GM18511 (cell line): Measurements from ENCODE around the gene LHX4.

Experiments used
- ATAC-seq: cut with Tn5 transposase; IDR thresholded peaks from one replicate; pipeline ENCODE4 v1.9.1; 2021; ENCODE audit warnings: mild to moderate bottlenecking, moderate library complexity; ENCODE audit not compliant: unreplicated experiment

Gene LHX4

GRCh38 chr1:180256341-180257027 lies 26.4 kb downstream of the LHX4 start:
- no peak for ATAC-seq

DNA sequence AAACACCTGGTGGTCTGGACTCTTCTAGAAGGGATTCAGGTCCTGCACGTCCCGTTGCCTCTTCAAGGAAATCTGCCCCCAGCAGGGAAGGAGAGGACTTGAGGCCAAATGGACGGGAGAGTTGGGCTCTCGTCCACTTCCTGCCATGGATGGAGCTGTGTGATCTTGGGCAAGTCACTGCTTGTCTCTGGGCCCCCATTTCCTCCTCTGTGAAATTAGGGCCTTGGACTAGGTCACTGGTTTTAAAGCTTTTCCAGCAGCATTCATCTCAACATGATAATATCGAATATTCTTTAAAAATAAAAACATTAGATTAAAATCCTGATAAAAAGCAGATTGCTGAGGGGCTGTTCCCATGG lies 26.9 kb downstream of the LHX4 start:
- ATAC-seq: no peak

DNA sequence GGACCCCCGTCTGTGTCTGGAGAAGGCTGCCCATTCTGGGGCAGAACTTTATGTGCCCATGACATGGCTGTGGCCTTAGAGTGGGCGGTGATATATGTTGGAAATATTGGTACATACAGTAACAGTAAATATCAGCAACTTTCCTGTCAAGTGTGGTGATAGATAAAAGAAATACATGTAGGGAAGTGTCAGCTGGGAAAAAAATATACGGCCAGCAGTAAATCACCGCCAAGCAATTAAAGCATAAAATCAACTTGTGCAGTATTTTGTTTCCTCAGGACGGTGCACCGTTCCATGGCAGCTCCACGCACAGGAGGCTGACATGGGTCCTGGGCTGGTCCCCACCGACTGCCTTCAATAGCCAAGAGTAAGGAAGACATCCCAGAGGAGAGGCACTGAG lies 27.4 kb downstream of the LHX4 start:
- ATAC-seq: no peak

GRCh38 chr1:180258290-180258689 lies 28.2 kb downstream of the LHX4 start:
- no peak for ATAC-seq

DNA sequence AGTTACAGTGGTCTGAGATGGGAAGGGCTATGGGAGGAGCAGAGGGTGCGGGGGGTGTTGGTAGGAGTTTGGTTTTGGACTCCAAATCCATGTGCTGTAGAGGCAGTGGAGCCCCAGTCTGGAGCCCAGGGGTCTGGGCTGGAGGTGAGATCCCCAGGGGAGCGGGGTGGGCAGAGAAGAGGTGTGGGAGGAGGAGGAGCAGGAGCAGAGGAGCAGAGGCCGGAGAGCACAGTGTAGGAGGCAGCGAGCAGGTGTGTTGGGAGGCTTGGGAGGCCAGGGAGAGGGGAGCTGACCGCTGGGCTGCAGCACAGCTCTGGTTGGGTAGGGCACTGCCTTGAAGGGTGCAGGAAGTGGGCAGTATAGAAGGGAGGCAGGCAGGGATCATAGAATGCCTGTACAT lies 28.9 kb downstream of the LHX4 start:
- ATAC-seq: no peak

- ATAC-seq: no peak
Measured at GRCh38 chr1:180259431-180260338, 29.6 kb downstream of the LHX4 start.

GRCh38 chr1:180260541-180260940 lies 30.5 kb downstream of the LHX4 start:
- ATAC-seq: no peak

DNA sequence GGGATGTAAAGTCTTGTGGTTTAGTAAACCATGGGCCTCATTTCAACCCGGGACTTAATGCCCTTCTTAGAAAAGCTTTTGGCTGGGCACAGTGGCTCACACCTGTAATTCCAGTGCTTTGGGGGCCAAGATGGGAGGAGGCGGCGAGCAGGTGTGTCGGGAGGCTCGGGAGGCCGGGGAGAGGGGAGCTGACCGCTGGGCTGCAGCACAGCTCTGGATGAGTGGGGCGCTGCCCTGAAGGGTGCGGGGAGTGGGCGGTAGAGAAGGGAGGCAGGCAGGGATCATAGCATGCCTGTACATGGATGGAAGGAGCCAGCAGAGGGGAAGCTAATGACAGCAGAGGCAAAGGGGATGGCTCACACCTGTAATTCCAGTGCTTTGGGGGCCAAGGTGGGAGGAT lies 31.0 kb downstream of the LHX4 start:
- no peak for ATAC-seq

- ATAC-seq: no peak
Measured at GRCh38 chr1:180261524-180262155, 31.6 kb downstream of the LHX4 start.

GRCh38 chr1:180262628-180263488 lies 32.8 kb downstream of the LHX4 start:
- no peak for ATAC-seq

DNA sequence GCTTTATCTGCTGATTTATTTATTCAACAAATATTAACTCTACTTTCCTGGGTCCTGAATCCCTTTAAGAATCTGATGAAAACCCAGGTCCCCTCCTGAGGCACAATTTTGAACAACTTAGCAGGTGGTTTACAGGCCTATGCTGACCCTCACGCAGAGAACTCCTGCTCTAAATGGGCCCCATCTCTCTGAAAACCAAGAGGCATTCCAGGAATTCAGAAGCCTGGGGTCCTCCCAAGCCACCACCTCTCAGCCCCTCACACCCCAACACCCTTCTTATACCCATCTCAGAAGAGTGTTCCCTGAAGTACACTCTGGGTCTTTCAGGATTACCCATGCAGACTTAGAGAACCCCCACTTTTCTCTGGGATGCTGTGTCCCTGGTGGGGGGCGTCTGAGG lies 34.5 kb downstream of the LHX4 start:
- ATAC-seq: no peak

DNA sequence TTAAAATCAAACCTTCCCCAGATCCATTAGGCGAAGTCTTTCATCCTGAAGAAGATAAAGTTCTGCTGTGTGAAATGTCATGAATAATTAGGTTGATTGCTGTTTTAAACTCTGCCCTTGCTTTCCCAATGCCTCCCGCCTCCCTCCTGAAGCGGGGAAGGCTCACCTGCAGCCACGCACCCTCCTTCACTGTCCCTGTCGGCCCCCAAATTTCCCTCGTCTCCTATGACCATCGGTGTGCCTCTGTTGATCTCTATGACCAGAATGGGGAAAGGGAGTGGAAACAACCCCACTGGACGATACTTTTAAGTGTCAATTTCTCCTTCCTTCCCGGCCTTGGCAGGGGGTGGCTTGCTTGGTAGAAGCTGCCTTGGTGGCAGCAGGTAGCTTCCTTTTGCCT lies 35.1 kb downstream of the LHX4 start:
- no peak for ATAC-seq

GRCh38 chr1:180265871-180266270 lies 35.8 kb downstream of the LHX4 start:
- no peak for ATAC-seq

DNA sequence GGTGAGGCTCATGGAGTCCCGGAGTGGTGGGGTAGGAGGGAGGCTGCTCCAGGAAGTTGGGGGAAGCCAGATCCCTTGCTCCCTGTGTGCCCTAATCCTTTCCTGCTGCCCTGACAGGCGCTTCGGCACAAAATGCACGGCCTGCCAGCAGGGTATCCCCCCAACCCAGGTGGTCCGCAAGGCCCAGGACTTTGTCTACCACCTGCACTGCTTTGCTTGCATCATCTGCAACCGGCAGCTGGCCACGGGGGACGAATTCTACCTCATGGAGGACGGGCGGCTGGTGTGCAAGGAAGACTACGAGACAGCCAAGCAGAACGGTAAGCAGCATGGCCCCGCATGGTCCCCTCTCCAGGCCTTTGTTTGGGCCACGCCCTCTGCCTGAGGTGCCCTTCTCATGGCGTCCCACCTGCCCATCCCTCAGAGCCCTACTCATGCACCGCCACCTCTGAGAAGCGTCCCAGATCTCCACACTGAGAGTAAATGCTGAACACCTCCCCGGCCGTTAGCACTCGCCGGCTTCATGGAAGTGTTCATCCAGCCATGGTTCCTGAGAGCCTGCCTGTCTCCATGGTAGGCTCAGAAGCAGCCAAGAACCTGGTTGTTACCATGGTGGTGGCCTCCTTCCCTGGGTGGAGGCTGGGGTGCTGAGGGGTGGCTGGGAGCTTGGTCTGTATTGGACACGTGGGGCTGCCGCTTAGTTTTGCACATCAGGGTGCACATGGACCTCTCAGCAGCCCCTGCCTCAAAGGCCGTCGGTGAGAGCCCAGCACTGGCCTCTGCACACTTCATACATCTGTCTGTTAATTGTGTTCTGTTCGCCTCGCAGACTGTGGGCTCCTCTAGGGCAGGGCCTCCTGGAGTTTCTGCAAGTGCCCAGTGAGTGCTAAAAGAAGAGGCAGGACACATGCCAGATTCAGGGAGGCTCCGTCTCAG lies 36.5 kb downstream of the LHX4 start:
- ATAC-seq: no peak

GRCh38 chr1:180267211-180267561 lies 37.1 kb downstream of the LHX4 start:
- no peak for ATAC-seq

GRCh38 chr1:180267761-180268555 lies 37.9 kb downstream of the LHX4 start:
- ATAC-seq: no peak

GRCh38 chr1:180268556-180269075 lies 38.6 kb downstream of the LHX4 start:
- ATAC-seq: no peak

GRCh38 chr1:180269645-180270529 lies 39.8 kb downstream of the LHX4 start:
- ATAC-seq: no peak
